ENCODE data around the gene ANGPTL4.
A peak's percentile ranks its signal among the peaks of the same experiment; 100 is the strongest.
"Not testable (repeated sequence)": the region's sequence is repeated elsewhere in the genome, so short reads cannot be mapped to it uniquely, and the experiment has no call there.

Gene ANGPTL4

GRCh38 chr19:8333767-8334457 is 30.0 kb upstream of the ANGPTL4 start:
- DNase-seq (ENCODE audit: low read depth in 4 of 4, low spot score in 1 of 4), result no peak

- no peak for DNase-seq (ENCODE audit: low read depth in 4 of 4, low spot score in 1 of 4)
Observed at GRCh38 chr19:8334458-8335342, 29.3 kb upstream of the ANGPTL4 start.

- DNase-seq (ENCODE audit: low read depth in 4 of 4, low spot score in 1 of 4), result no peak
Observed at GRCh38 chr19:8335343-8336071, 28.4 kb upstream of the ANGPTL4 start.

- DNase-seq (ENCODE audit: low read depth in 4 of 4, low spot score in 1 of 4), result no peak
Observed at GRCh38 chr19:8336072-8336569, 27.8 kb upstream of the ANGPTL4 start.

- no peak for DNase-seq (ENCODE audit: low read depth in 4 of 4, low spot score in 1 of 4)
Observed at GRCh38 chr19:8336660-8337059, 27.3 kb upstream of the ANGPTL4 start.

- no peak for DNase-seq (ENCODE audit: low read depth in 4 of 4, low spot score in 1 of 4)
Observed at GRCh38 chr19:8337728-8338127, 26.2 kb upstream of the ANGPTL4 start.

GRCh38 chr19:8338835-8339234 is 25.1 kb upstream of the ANGPTL4 start:
- DNase-seq (ENCODE audit: low read depth in 4 of 4, low spot score in 1 of 4), result no peak

- DNase-seq (ENCODE audit: low read depth in 4 of 4, low spot score in 1 of 4), result no peak
Observed at GRCh38 chr19:8340341-8341096, 23.4 kb upstream of the ANGPTL4 start.

- DNase-seq (ENCODE audit: low read depth in 4 of 4, low spot score in 1 of 4), result not testable (repeated sequence)
Observed at GRCh38 chr19:8341504-8341903, 22.5 kb upstream of the ANGPTL4 start.

- no peak for DNase-seq (ENCODE audit: low read depth in 4 of 4, low spot score in 1 of 4)
Observed at GRCh38 chr19:8342316-8342683, 21.7 kb upstream of the ANGPTL4 start.

GRCh38 chr19:8342684-8343482 is 21.1 kb upstream of the ANGPTL4 start, which contains the start of gene KANK3:
Gene KANK3, minus strand, starts transcription at chr19:8343262. Its CDS starts 5,434 bp downstream, at chr19:8337828.
- peak; percentile 79 to 93 (median 84) for DNase-seq (ENCODE audit: low read depth in 4 of 4, low spot score in 1 of 4)

- DNase-seq (ENCODE audit: low read depth in 4 of 4, low spot score in 1 of 4), result no peak
Observed at GRCh38 chr19:8343483-8343844, 20.5 kb upstream of the ANGPTL4 start.

GRCh38 chr19:8349629-8350372 is 14.2 kb upstream of the ANGPTL4 start:
- not testable (repeated sequence) for DNase-seq (ENCODE audit: low read depth in 4 of 4, low spot score in 1 of 4)

- DNase-seq (ENCODE audit: low read depth in 4 of 4, low spot score in 1 of 4), result no peak
Observed at GRCh38 chr19:8352134-8352827, 11.7 kb upstream of the ANGPTL4 start.

GRCh38 chr19:8352845-8353244 is 11.1 kb upstream of the ANGPTL4 start:
- DNase-seq (ENCODE audit: low read depth in 4 of 4, low spot score in 1 of 4), result not testable (repeated sequence)

GRCh38 chr19:8355631-8356402 is 8.1 kb upstream of the ANGPTL4 start:
- DNase-seq (ENCODE audit: low read depth in 4 of 4, low spot score in 1 of 4), result no peak

- no peak for DNase-seq (ENCODE audit: low read depth in 4 of 4, low spot score in 1 of 4)
Observed at GRCh38 chr19:8357007-8357521, 6.9 kb upstream of the ANGPTL4 start.

- no peak for DNase-seq (ENCODE audit: low read depth in 4 of 4, low spot score in 1 of 4)
Observed at GRCh38 chr19:8358948-8359347, 5.0 kb upstream of the ANGPTL4 start.

Measured in stimulated activated CD4-positive, alpha-beta T cell treated with anti-CD3 and anti-CD28 coated beads, Interleukin-1b, Interleukin-23, amount 100 ng/mL, for 24 hours (primary cell).